ENCODE measurements around the gene SH3PXD2B. TPM values are rescaled to one million over a fixed set of nuclear protein-coding genes. Genes with fewer than 3 reads are reported as not detected.
A peak's percentile ranks its signal among the peaks of the same experiment; 100 is the strongest.

Gene SH3PXD2B
- total RNA-seq, 1 experiment from 2014 or later = 14.9 TPM

GRCh38 chr5:172284611-172284980, 169.7 kb downstream of the SH3PXD2B start:
- no peak for DNase-seq (ENCODE audit: extremely low read depth, low read depth)

- peak; percentile 73 for DNase-seq (ENCODE audit: extremely low read depth, low read depth)
Observed at GRCh38 chr5:172283862-172284610, 170.3 kb downstream of the SH3PXD2B start.

- DNase-seq (ENCODE audit: extremely low read depth, low read depth) = peak; percentile 69
Observed at GRCh38 chr5:172283020-172283861, 171.1 kb downstream of the SH3PXD2B start, which contains the start of gene UBTD2. Gene UBTD2 (minus strand): TSS chr5:172283764. CDS start chr5:172283665, 99 bp downstream.

GRCh38 chr5:172282272-172283019, 171.9 kb downstream of the SH3PXD2B start:
- DNase-seq (ENCODE audit: extremely low read depth, low read depth) = no peak

- DNase-seq (ENCODE audit: extremely low read depth, low read depth) = no peak
Observed at GRCh38 chr5:172281346-172281745, 173.0 kb downstream of the SH3PXD2B start.

- DNase-seq (ENCODE audit: extremely low read depth, low read depth) = no peak
Observed at GRCh38 chr5:172280929-172281328, 173.4 kb downstream of the SH3PXD2B start.

- DNase-seq (ENCODE audit: extremely low read depth, low read depth) = no peak
Observed at GRCh38 chr5:172280317-172280716, 174.0 kb downstream of the SH3PXD2B start.

- no peak for DNase-seq (ENCODE audit: extremely low read depth, low read depth)
Observed at GRCh38 chr5:172278356-172278755, 176.0 kb downstream of the SH3PXD2B start.

- DNase-seq (ENCODE audit: extremely low read depth, low read depth) = peak; percentile 19
Observed at GRCh38 chr5:172276214-172276613, 178.1 kb downstream of the SH3PXD2B start.

Other genes starting within 250 kb of the SH3PXD2B start
- 13.9 and 17.4 TPM in 2 replicates for gene UBTD2, start 170.8 kb downstream of the SH3PXD2B start, total RNA-seq (2014; rRNA removed; shearing (Covaris generic))
- 2.3 and 2.4 TPM in 2 replicates for gene NEURL1B, start 186.7 kb upstream of the SH3PXD2B start, total RNA-seq (2014; rRNA removed; shearing (Covaris generic))